Measurements from ENCODE around the gene PHOSPHO1.
"Not testable (repeated sequence)": the region's sequence is repeated elsewhere in the genome, so short reads cannot be mapped to it uniquely, and the experiment has no call there.

Gene PHOSPHO1

DNA sequence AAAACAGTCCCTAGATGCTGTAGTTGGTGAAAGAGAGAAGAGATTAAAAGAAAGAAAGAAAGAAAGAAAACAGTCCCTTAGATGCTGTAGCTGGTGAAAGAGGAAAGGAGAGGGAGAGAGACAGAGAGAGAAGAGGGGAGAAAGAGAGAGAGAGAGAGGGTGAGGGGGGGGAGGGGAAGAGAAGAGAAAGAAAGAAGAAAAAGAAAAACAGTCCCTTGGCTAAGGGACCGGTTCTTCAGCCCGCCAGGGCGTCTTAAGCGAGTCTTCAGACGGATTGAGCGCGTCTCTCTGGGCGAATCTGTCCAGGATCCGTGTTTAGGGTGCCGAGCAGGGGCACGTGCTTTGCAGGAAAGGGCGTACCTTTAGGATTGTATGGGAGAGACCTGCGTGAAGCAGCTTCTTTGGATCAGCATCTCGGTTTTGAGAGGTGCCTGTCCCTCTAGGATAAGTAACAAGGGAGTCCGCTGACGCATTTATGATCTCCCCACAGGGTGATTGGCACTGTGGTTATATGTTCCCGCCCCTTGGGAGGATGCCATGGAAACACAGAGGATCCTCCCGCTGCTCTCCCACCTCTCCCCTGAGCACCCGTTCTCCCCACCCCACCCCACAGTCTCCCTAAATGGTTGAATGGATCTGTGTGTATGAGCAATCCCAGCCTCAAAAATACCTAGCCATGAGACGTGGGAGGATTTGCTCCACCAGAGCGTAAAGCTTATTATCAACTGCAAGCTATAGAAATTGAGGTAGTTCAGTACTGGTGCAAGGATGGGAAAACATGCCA lies 36.9 kb downstream of the PHOSPHO1 start:
- no peak for DNase-seq (ENCODE audit: low read depth, low spot score)

DNA sequence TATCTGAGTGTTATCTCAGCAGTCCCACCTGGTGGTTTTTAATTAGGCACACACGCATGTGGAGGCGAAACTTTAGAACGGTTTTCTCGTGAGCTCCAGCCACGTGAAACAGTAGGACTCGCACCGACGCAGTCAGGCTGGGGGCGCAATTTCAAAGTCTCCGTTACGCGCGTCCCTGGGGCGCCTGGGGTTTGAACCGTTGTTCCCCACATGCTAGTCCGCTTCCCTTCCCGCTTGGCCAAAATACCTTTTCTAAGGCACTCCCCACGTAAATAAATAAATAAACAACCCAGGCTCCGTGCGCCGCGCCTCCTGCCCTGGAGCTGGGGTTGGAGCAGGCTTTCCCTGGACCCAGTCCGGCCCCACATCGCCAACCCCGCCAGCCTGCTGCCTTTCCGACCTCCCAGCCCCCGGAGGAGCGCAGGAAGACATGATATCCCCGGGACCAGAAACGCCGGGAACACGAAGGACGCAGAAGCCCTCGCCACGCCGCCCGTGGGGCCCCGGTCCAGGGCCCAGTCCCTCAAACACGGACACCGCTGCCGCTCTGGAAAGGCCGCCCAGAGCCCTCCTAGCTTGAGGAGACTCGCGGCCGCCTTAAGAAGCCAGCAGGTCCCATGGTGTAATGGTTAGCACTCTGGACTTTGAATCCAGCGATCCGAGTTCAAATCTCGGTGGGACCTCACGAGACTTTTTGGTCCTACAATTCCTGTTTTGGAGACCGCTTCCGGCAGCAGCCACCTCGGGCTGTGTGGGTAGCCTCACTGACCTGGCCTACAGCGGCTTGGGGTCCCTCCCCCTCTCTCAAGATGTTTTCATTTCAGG lies 38.5 kb downstream of the PHOSPHO1 start:
- DNase-seq (ENCODE audit: low read depth, low spot score) = no peak

DNA sequence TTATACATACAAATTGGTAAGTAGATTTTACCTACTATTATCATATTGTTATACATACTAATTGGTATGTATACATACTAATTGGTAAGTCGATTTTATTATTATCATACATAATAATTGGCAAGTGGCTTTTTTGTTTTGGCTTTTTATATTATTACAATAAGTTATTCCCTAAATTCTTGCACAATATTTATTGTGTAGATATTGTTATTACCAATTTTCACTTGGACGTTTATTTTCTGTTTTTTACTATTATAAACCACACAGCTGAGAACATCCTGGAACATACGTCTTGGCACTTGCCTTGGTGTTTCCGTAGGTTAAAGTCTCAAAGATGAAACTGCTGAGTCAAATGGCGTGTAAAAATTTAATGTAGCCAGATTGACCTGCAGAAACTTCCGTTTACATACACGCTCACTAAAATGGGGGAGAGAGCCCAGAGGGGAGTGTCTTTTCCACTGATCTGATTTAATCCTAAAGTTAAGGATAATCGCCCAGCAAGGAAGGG lies 39.1 kb downstream of the PHOSPHO1 start:
- no peak for DNase-seq (ENCODE audit: low read depth, low spot score)

DNA sequence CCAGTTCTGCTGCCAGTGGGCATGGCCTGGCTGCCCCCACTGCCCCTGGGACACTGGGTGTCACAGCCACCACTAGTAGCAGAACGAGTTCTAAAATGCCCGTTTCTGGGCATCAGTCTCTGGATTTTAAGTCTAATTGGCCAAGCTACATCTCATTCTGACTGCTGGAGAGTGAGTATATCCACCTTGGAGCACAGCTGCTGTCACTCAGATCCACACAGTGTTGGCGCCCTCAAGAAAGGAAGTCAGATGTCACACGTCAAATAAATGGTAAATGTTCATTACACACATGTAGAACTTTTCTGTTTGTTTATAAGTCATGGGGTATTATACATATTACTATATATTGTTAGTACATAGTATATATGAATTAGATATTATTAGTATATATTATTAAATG lies 39.7 kb downstream of the PHOSPHO1 start:
- no peak for DNase-seq (ENCODE audit: low read depth, low spot score)

DNA sequence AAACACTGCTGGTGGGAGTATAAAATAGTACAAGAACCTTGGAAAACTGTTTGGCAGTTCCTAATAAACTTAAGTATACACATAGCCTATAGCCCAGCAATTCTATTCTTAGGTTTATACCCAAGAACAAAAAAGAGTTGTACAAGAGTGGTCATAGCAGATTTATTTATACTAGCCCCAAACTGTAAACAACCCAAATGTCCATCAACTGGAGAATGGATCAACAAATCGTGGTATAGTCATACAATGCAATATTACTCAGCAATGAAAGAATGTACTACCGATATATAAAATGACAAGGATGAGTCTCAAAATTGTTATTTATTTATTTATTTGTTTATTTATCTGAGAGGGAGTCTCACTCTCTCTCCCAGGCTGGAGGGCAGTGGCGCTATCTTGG lies 43.3 kb downstream of the PHOSPHO1 start:
- no peak for DNase-seq (ENCODE audit: low read depth, low spot score)

DNA sequence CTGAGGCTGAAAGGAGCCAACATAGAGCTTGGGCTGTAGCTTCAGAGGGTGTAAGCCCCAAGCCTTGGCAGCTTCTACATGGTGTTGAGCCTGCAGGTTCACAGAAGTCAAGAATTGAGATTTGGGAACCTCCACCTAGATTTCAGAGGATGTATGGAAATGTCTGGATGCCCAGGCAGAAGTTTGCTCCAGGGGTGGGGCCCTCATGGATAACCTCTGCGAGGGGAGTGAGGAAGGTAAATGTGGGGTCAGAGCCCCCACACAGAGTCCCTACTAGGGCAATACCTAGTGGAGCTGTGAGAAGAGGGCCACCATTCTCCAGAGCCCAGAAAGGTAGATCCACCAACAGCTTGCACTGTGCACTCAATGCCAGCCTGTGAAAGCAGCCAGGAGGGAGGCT lies 45.2 kb downstream of the PHOSPHO1 start:
- DNase-seq (ENCODE audit: low read depth, low spot score) = not testable (repeated sequence)

DNA sequence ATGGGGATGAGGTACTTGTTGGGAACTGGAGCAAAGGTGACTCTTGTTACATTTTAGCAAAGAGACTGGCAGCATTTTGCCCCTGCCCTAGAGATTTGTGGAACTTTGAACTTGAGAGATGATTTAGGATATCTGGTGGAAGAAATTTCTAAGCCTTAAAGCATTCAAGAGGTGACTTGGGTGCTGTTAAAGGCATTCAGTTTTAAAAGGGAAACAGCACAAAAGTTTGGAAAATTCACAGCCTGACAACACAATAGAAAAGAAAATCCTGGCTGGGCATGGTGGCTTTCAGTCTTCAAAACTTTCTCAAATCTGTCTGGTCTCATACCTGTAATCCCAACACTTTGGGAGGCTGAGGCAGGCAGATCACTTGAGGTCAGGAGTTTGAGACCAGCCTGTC lies 46.1 kb downstream of the PHOSPHO1 start:
- DNase-seq (ENCODE audit: low read depth, low spot score) = not testable (repeated sequence)

DNA sequence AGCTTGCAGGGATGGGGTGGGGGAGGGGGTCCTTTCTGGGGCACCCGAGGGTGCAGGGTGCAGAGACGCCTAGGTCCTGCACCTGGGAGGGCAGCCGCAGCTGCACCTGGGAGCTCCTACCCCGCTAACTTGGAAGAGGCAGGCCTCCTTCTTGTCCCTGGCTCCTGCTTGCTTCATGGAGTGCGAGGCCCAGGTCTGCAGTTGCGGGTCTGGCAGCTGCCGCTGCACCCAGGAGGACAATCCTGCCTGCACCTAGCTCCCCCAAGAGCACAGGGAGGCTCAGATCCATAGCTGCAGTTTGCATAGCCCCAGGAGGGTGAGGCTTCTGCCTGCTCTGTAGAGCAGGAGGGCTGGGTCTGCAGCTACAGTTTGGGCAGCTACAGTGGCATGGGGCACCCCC lies 46.8 kb downstream of the PHOSPHO1 start:
- no peak for DNase-seq (ENCODE audit: low read depth, low spot score)

DNA sequence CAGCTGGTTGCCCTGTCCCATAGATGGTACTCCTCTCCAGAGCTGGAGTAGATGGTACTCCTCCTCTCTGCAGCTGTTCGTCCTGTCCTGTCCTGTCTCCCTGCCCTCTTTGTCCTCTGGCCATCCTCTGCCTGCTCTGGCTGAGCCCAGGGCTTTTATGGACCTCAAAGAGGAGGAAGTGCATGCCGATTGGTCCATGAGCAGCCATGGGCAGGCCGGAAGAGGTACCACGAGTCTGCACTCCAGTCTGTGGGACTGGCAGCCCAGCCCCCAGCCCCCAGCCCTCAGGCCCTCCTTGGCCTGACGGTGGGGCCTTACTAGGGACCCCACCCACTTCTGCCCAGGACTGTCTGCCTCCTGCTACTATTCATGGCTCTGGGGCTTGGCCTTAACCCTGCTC lies 47.2 kb downstream of the PHOSPHO1 start:
- no peak for DNase-seq (ENCODE audit: low read depth, low spot score)

DNA sequence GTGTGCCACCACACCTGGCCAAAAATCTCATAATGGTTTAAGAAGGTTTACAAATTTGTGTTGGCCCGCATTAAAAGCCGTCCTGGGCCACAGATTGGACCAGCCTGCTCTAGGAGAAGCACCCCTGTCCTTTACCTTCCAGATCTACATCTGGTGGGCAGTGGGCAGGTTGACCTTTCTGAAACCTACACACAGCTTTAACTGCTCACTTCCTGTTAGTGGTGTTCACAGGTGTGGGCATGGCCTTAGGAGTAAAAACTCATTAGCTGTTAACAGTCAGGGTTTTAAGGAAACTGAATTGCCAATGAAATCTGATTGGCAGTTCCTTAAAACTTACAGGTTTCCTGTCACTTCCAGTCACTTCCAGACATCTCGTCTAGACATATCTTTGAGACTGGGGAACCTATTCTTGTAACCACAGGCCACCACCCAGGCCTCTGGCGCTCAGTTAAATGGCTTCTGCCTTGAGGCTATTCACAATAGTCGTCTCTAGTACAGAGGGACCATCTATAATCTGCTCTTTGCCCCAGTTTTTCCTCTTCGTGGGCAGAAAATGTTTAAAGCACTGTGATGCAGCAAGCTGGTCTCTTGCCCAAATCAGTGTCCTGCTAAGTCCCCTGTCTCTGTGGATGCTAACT lies 49.5 kb downstream of the PHOSPHO1 start:
- DNase-seq (ENCODE audit: low read depth, low spot score) = no peak

DNA sequence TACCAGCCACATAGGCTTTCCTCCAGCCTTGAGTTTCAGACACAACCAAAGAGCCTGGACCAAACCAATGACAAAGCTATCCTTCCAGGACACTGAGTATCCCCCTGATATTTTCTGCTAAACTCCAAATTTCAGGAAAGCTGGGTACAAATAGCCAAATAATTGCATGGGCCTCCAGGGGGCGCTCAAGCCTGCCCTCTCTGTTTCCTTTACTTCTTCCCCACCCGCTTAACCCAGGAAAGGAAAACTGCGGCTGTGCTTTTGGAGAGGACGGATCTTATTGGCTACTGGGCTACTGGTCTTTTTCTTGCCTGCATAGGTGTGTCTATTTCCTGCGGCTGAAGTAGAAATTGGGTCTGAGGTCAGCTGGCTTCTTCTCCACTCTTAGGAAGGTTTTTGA lies 50.3 kb downstream of the PHOSPHO1 start:
- no peak for DNase-seq (ENCODE audit: low read depth, low spot score)

DNA sequence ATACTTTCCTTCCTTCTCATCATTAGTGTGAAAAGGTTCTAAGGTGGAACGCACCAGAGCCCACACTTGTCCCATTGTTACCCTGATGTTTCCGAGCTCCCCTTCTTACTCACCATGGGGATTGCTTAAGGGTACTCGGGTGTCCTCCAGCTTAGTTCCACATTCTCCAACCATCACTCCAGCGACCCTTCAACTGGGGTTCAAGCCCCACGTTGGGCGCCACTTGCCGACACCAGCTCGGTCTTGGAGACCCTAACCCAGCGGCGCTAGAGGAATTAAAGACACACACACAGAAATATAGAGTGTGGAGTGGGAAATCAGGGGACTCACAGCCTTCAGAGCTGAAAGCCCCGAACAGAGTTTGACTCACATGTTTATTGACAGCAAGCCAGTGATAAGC lies 54.6 kb downstream of the PHOSPHO1 start:
- not testable (repeated sequence) for DNase-seq (ENCODE audit: low read depth, low spot score)
